Measurements from ENCODE around the gene NXF2B. TPM values are rescaled to one million over a fixed set of nuclear protein-coding genes. Genes with fewer than 3 reads are reported as not detected.

Gene NXF2B
- total and polyA plus RNA-seq, 2 donors (not counting 1 experiment from before 2014, with no cell fraction given) = not detected

GRCh38 chrX:102345916-102346315, 93.9 kb downstream of the NXF2B start:
- Histone ChIP-seq H2AFZ (ENCODE audit: low read length) (no peak overlapping the region), H3K4me2 (ENCODE audit: extremely low read depth, insufficient read depth, low read length) (no peak overlapping the region), H3K9me3 (ENCODE audit: control insufficient read depth, insufficient read depth, low read depth, low read length) (no peaks in the 10 kb centered on the region), H4K20me1 (ENCODE audit: control insufficient read depth, extremely low read depth, insufficient read depth, low read length) (no peaks in the 10 kb centered on the region), H3K9ac (ENCODE audit: insufficient read depth, low read length) (no peak overlapping the region), H3K4me3 (replicated peaks in 1 of 4; ENCODE audit: control extremely low read depth in 1 of 4, insufficient read depth in 1 of 4, low read depth in 3 of 4, low read length in 4 of 4) (no peak overlapping the region), H3K27ac (ENCODE audit: insufficient read depth, low read length) (no peak overlapping the region), H3K4me1 (ENCODE audit: control insufficient read depth, extremely low read depth, insufficient read depth, low read length) (no peaks in the 10 kb centered on the region), H3K79me2 (ENCODE audit: control insufficient read depth, insufficient read depth, low read length) (no peaks in the 10 kb centered on the region), H3K27me3 (ENCODE audit: control insufficient read depth, insufficient read depth, low read length) (no peaks in the 10 kb centered on the region), H3K36me3 (ENCODE audit: control insufficient read depth, insufficient read depth, low read length) (no peaks in the 10 kb centered on the region)
- no peak for TF ChIP-seq EZH2 (IDR thresholded peaks at IDR 0.05; ENCODE audit: low read length, missing control alignments)
- TF ChIP-seq CTCF (conservative IDR thresholded peaks at IDR 0.05 in 1 of 2, IDR thresholded peaks at IDR 0.05 in 1 of 2; ENCODE audit: low read depth in 1 of 2, low read length in 2 of 2) = peak; percentile 63 to 64
- peak; percentile 11 to 34 for DNase-seq (ENCODE audit: low read depth in 2 of 2)

GRCh38 chrX:102341867-102342266, 97.9 kb downstream of the NXF2B start:
- Histone ChIP-seq H3K27me3 (ENCODE audit: control insufficient read depth, insufficient read depth, low read length) (no peaks in the 10 kb centered on the region), H3K4me2 (ENCODE audit: extremely low read depth, insufficient read depth, low read length) (no peak overlapping the region), H2AFZ (ENCODE audit: low read length) (no peak overlapping the region), H3K9ac (ENCODE audit: insufficient read depth, low read length) (no peak overlapping the region), H3K4me3 (replicated peaks in 1 of 4; ENCODE audit: control extremely low read depth in 1 of 4, insufficient read depth in 1 of 4, low read depth in 3 of 4, low read length in 4 of 4) (no peak overlapping the region), H3K4me1 (ENCODE audit: control insufficient read depth, extremely low read depth, insufficient read depth, low read length) (no peaks in the 10 kb centered on the region), H3K79me2 (ENCODE audit: control insufficient read depth, insufficient read depth, low read length) (no peaks in the 10 kb centered on the region), H4K20me1 (ENCODE audit: control insufficient read depth, extremely low read depth, insufficient read depth, low read length) (no peaks in the 10 kb centered on the region), H3K27ac (ENCODE audit: insufficient read depth, low read length) (no peak overlapping the region), H3K36me3 (ENCODE audit: control insufficient read depth, insufficient read depth, low read length) (no peaks in the 10 kb centered on the region), H3K9me3 (ENCODE audit: control insufficient read depth, insufficient read depth, low read depth, low read length) (no peaks in the 10 kb centered on the region)
- DNase-seq (ENCODE audit: low read depth in 2 of 2) = no peak
- TF ChIP-seq EZH2 (IDR thresholded peaks at IDR 0.05; ENCODE audit: low read length, missing control alignments) = no peak
- peak; percentile 11 to 13 for TF ChIP-seq CTCF (conservative IDR thresholded peaks at IDR 0.05 in 1 of 2, IDR thresholded peaks at IDR 0.05 in 1 of 2; ENCODE audit: low read depth in 1 of 2, low read length in 2 of 2)

GRCh38 chrX:102339312-102340298, 100.2 kb downstream of the NXF2B start:
- H3K4me3 ChIP-seq (replicated peaks in 1 of 4; ENCODE audit: control extremely low read depth in 1 of 4, insufficient read depth in 1 of 4, low read depth in 3 of 4, low read length in 4 of 4) = no peak overlapping the region
- H3K4me2 ChIP-seq (ENCODE audit: extremely low read depth, insufficient read depth, low read length) = no peak overlapping the region
- H3K27ac ChIP-seq (ENCODE audit: insufficient read depth, low read length) = no peak overlapping the region
- no peak overlapping the region for H2AFZ ChIP-seq (ENCODE audit: low read length)
- no peak for TF ChIP-seq EZH2 (IDR thresholded peaks at IDR 0.05; ENCODE audit: low read length, missing control alignments)
- TF ChIP-seq CTCF (conservative IDR thresholded peaks at IDR 0.05 in 1 of 2, IDR thresholded peaks at IDR 0.05 in 1 of 2; ENCODE audit: low read depth in 1 of 2, low read length in 2 of 2) = no peak
- no peaks in the 10 kb centered on the region for H3K79me2 ChIP-seq (ENCODE audit: control insufficient read depth, insufficient read depth, low read length)
- H3K36me3 ChIP-seq (ENCODE audit: control insufficient read depth, insufficient read depth, low read length) = no peaks in the 10 kb centered on the region
- no peaks in the 10 kb centered on the region for H4K20me1 ChIP-seq (ENCODE audit: control insufficient read depth, extremely low read depth, insufficient read depth, low read length)
- no peak for DNase-seq (ENCODE audit: low read depth in 2 of 2)
- H3K9ac ChIP-seq (ENCODE audit: insufficient read depth, low read length) = no peak overlapping the region
- no peaks in the 10 kb centered on the region for H3K27me3 ChIP-seq (ENCODE audit: control insufficient read depth, insufficient read depth, low read length)
- H3K9me3 ChIP-seq (ENCODE audit: control insufficient read depth, insufficient read depth, low read depth, low read length) = no peaks in the 10 kb centered on the region
- H3K4me1 ChIP-seq (ENCODE audit: control insufficient read depth, extremely low read depth, insufficient read depth, low read length) = no peaks in the 10 kb centered on the region
